Progenitor cell of endocrine pancreas (in vitro differentiated cells): ENCODE measurements around the gene NPM1. TPM values are rescaled to one million over a fixed set of nuclear protein-coding genes. Genes with fewer than 3 reads are reported as not detected.

ENCODE experiments used
- DNase-seq: peaks from one replicate; pipeline ENCODE4 v3.0.0; 2021; ENCODE audit warnings: low spot score; ENCODE audit not compliant: unreplicated experiment
- H3K27ac Mint-ChIP-seq: 2 replicates; pipeline ENCODE4 v1.8.0; 2021; ENCODE audit warnings: mild to moderate bottlenecking, moderate library complexity, mixed read lengths
- H3K27me3 Mint-ChIP-seq: 2 replicates; pipeline ENCODE4 v1.8.0; 2021; ENCODE audit warnings: mixed read lengths
- H3K36me3 Mint-ChIP-seq: 2 replicates; pipeline ENCODE4 v1.8.0; 2022; ENCODE audit warnings: mixed read lengths; ENCODE audit not compliant: insufficient read depth
- H3K4me1 Mint-ChIP-seq: 2 replicates; pipeline ENCODE4 v1.8.0; 2021; ENCODE audit warnings: low read depth, mixed read lengths
- H3K4me3 Mint-ChIP-seq: 2 replicates; pipeline ENCODE4 v1.8.0; 2021; ENCODE audit warnings: low read depth, mild to moderate bottlenecking, moderate library complexity, mixed read lengths
- H3K9me3 Mint-ChIP-seq: 2 replicates; pipeline ENCODE4 v1.8.0; 2021; ENCODE audit warnings: low read depth, mixed read lengths
- total RNA-seq: library from RNA; stranded (reverse); gene quantifications from 2 replicates; pipeline ENCODE4 v1.2.1, GENCODE V29; 2021
- TF ChIP-seq, protein P1 (sequence below): fragments of 200-600 bp; sonication (generic); IDR thresholded peaks from one replicate; pipeline ENCODE4 v1.5.0; 2021; ENCODE audit warnings: antibody characterized with exemption, mild to moderate bottlenecking; ENCODE audit not compliant: unreplicated experiment

The NPM1 gene
- total RNA-seq, 1 donor from 2014 or later: 1,367 TPM

DNA sequence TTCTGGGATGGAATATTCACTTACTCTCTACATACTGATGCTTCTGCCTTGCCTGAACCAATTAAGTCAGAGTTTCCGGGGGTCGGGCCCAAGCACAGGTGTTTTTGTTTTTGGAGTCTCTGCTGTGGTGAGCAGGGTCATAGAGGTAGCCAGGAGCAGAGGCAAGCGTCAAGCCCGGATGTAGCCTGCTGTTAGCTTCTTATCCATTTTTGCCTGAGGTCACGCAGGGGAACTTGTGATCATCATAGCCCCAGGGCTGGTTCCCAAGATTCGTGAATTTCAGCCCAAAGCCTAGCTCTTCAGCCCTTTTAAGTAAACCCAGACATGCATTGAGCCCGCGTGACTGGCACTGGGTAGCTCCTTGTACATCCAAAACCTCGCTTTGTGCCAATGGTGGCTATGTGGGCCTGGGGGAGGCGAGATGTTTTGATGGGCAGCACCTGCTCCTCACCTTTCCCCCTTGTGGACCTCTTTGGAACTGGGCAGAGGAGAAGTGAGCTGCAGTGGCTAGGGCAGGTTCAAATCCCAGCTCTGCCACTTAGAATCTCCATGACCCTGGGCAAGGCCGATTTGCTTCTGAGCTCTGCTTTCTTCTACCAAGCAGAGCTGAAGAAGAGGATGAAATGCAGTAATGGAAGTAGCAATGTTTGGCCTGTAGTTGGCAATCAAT, 65.5 kb downstream of the NPM1 start:
- Mint-ChIP-seq H3K9me3 (no peaks in the 10 kb centered on the region), H3K27ac (no peak overlapping the region), H3K27me3 (peaks cover 22% of the 10 kb centered on the region), H3K4me3 (no peak overlapping the region), H3K4me1 (peaks cover 9% of the 10 kb centered on the region), H3K36me3 (peaks cover 2% of the 10 kb centered on the region)
- no peak for DNase-seq
- TF ChIP-seq, protein P1, sequence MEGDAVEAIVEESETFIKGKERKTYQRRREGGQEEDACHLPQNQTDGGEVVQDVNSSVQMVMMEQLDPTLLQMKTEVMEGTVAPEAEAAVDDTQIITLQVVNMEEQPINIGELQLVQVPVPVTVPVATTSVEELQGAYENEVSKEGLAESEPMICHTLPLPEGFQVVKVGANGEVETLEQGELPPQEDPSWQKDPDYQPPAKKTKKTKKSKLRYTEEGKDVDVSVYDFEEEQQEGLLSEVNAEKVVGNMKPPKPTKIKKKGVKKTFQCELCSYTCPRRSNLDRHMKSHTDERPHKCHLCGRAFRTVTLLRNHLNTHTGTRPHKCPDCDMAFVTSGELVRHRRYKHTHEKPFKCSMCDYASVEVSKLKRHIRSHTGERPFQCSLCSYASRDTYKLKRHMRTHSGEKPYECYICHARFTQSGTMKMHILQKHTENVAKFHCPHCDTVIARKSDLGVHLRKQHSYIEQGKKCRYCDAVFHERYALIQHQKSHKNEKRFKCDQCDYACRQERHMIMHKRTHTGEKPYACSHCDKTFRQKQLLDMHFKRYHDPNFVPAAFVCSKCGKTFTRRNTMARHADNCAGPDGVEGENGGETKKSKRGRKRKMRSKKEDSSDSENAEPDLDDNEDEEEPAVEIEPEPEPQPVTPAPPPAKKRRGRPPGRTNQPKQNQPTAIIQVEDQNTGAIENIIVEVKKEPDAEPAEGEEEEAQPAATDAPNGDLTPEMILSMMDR: no peak

DNA sequence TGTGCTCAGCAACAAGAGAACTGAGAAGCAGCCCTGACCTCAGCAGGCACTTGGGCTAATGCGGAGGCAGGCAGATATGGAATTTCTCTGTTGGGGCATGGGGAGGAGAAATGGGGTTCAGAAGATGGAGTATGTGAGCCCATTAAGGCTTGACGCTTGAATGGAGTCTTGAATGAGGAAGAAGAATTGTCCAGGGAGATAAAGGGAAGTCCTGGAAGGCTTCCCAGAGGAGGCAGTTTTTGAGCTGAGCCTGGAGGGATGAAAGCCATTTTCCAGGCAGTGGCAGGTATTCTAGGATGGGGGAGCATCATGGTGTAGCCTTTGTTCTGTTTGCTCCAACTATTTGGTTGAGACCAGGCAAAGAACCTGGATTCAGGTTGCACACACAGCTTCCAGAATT, 66.3 kb downstream of the NPM1 start:
- Mint-ChIP-seq H3K9me3 (no peaks in the 10 kb centered on the region), H3K4me3 (no peak overlapping the region), H3K27me3 (peaks cover 15% of the 10 kb centered on the region), H3K4me1 (peaks cover 6% of the 10 kb centered on the region), H3K27ac (no peak overlapping the region), H3K36me3 (peaks cover 2% of the 10 kb centered on the region)
- no peak for DNase-seq
- TF ChIP-seq, protein P1: no peak

DNA sequence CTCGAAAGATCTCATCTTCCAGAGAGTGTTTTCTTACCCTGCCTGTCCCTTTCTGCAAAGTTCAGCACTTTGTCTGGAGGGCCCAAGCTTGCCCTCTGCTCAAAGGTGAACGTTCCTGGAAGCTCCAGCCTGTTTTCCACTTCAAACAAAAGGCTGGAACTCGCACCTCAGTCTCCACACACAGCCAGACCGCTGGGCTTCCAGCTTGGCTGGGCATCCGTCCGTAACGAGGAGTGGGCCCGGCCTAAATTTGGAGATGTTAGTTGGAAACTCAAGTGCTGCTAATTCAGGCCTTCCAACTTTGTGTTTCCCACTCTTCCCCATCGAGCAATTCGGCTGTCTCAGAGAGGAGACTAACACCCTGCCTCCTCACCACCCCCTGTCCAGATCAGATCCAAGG, 66.9 kb downstream of the NPM1 start:
- no peak overlapping the region for H3K27ac Mint-ChIP-seq
- peaks cover 2% of the 10 kb centered on the region for H3K4me1 Mint-ChIP-seq
- H3K4me3 Mint-ChIP-seq: no peak overlapping the region
- H3K9me3 Mint-ChIP-seq: no peaks in the 10 kb centered on the region
- peaks cover 2% of the 10 kb centered on the region for H3K36me3 Mint-ChIP-seq
- peaks cover 16% of the 10 kb centered on the region for H3K27me3 Mint-ChIP-seq
- TF ChIP-seq, protein P1: no peak
- no peak for DNase-seq

DNA sequence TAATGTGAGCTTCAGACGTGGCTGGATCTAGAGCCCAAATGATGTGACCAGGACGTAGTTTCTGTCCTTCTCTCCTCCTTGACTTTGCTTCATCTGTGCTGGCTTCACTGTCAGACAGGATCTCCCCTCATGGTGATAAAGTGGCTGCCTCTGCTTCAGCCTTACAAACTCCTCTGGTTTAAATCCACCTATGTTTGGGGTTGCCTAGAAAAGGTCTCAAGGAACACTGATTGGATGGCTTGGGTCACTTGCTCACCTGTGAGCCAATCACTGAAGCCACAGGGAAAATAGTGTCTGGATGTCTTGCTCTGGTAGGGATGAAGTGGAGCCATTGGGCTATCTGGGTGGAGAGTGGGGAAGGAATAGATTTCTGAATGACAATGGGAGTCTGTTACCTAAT, 67.9 kb downstream of the NPM1 start:
- peaks cover 2% of the 10 kb centered on the region for H3K36me3 Mint-ChIP-seq
- H3K9me3 Mint-ChIP-seq: no peaks in the 10 kb centered on the region
- H3K27ac Mint-ChIP-seq: no peak overlapping the region
- H3K4me3 Mint-ChIP-seq: no peak overlapping the region
- peaks cover 2% of the 10 kb centered on the region for H3K4me1 Mint-ChIP-seq
- peaks cover 16% of the 10 kb centered on the region for H3K27me3 Mint-ChIP-seq
- no peak for DNase-seq
- TF ChIP-seq, protein P1: no peak

DNA sequence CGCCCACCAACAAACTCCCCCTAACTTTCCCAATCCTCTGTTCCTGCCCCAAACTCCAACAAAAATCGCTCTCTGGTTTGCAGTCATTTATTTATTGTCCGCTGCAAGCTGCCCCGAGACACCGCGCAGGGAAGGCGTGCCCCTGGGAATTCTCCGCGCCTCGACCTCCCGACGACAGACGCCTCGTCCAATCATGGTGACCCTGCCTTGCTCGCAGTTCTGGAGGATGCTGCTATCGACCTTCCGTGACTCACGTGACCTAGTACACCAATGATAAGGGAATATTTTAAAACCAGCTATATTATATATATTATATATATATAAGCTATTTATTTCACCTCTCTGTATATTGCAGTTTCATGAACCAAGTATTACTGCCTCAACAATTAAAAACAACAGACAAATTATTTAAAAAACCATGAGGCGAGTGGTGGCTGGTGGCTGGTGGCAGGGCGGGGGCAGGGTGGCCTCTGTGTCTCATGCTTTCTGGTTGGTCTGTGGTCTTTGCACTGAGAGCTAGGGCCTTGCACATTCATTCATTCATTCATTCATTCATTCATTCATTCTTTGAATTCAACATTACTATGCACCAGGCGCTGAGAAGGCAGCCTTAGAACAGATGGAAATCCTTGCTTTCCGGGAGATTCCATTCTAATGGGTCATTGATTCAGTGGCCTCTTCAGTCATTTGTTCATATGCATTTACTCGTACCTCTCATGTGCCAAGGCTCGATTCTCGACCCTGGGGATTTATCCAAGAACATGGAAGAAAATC, 69.7 kb downstream of the NPM1 start:
- DNase-seq: no peak
- Mint-ChIP-seq H3K27ac (no peak overlapping the region), H3K4me1 (no peaks in the 10 kb centered on the region), H3K4me3 (no peak overlapping the region), H3K36me3 (peaks cover 2% of the 10 kb centered on the region), H3K9me3 (no peaks in the 10 kb centered on the region), H3K27me3 (peaks cover 15% of the 10 kb centered on the region)
- TF ChIP-seq, protein P1: no peak
